ENCODE results near the gene HNF1A. TPM values are rescaled to one million over a fixed set of nuclear protein-coding genes. Genes with fewer than 3 reads are reported as not detected.
A peak's percentile ranks its signal among the peaks of the same experiment; 100 is the strongest.

Gene HNF1A
- polyA plus RNA-seq, 1 donor from 2014 or later, result not detected

- Histone ChIP-seq H3K4me3 (ENCODE audit: low read length) (no peak overlapping the region), H3K27me3 (ENCODE audit: insufficient read depth, low read depth, low read length) (no peaks in the 10 kb centered on the region), H3K9me2 (ENCODE audit: insufficient read depth, low read length) (no peaks in the 10 kb centered on the region), H3F3A (ENCODE audit: insufficient read depth, low read length, poor library complexity, severe bottlenecking) (no peaks in the 10 kb centered on the region), H2AFZ (ENCODE audit: low read depth, low read length) (no peak overlapping the region), H3K9me3 (ENCODE audit: low read length) (no peaks in the 10 kb centered on the region), H3K27ac (ENCODE audit: low read length) (no peak overlapping the region), H3K4me2 (ENCODE audit: low read length) (no peak overlapping the region), H4K20me1 (ENCODE audit: insufficient read depth) (no peaks in the 10 kb centered on the region), H3K9ac (ENCODE audit: low read length) (no peak overlapping the region), H3K79me2 (replicated peaks; ENCODE audit: insufficient read depth, low read length) (no peaks in the 10 kb centered on the region), H3K36me3 (ENCODE audit: insufficient read depth, low read length) (peaks cover 5% of the 10 kb centered on the region)
- TF ChIP-seq REST (IDR thresholded peaks at IDR 0.05; ENCODE audit: borderline replicate concordance) (no peak), POLR2AphosphoS5 (IDR thresholded peaks at IDR 0.05) (no peak), EP300 (conservative IDR thresholded peaks at IDR 0.05; ENCODE audit: poor library complexity, severe bottlenecking) (no peak), SMC3 (conservative IDR thresholded peaks at IDR 0.05; ENCODE audit: poor library complexity) (no peak), MXI1 (conservative IDR thresholded peaks at IDR 0.05; ENCODE audit: poor library complexity, severe bottlenecking) (no peak)
- TF ChIP-seq, protein P1, sequence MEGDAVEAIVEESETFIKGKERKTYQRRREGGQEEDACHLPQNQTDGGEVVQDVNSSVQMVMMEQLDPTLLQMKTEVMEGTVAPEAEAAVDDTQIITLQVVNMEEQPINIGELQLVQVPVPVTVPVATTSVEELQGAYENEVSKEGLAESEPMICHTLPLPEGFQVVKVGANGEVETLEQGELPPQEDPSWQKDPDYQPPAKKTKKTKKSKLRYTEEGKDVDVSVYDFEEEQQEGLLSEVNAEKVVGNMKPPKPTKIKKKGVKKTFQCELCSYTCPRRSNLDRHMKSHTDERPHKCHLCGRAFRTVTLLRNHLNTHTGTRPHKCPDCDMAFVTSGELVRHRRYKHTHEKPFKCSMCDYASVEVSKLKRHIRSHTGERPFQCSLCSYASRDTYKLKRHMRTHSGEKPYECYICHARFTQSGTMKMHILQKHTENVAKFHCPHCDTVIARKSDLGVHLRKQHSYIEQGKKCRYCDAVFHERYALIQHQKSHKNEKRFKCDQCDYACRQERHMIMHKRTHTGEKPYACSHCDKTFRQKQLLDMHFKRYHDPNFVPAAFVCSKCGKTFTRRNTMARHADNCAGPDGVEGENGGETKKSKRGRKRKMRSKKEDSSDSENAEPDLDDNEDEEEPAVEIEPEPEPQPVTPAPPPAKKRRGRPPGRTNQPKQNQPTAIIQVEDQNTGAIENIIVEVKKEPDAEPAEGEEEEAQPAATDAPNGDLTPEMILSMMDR (IDR thresholded peaks at IDR 0.05; ENCODE audit: poor library complexity, severe bottlenecking), result no peak
Observed at GRCh38 chr12:121004253-121004815, 26.0 kb downstream of the HNF1A start.

GRCh38 chr12:121005346-121005815 lies 27.0 kb downstream of the HNF1A start:
- H3K27ac ChIP-seq (ENCODE audit: low read length), result no peak overlapping the region
- H3F3A ChIP-seq (ENCODE audit: insufficient read depth, low read length, poor library complexity, severe bottlenecking), result no peaks in the 10 kb centered on the region
- no peak overlapping the region for H2AFZ ChIP-seq (ENCODE audit: low read depth, low read length)
- H3K9me3 ChIP-seq (ENCODE audit: low read length), result no peaks in the 10 kb centered on the region
- H3K4me2 ChIP-seq (ENCODE audit: low read length), result no peak overlapping the region
- no peaks in the 10 kb centered on the region for H4K20me1 ChIP-seq (ENCODE audit: insufficient read depth)
- H3K9me2 ChIP-seq (ENCODE audit: insufficient read depth, low read length), result no peaks in the 10 kb centered on the region
- no peaks in the 10 kb centered on the region for H3K27me3 ChIP-seq (ENCODE audit: insufficient read depth, low read depth, low read length)
- peaks cover 6% of the 10 kb centered on the region for H3K36me3 ChIP-seq (ENCODE audit: insufficient read depth, low read length)
- no peak overlapping the region for H3K9ac ChIP-seq (ENCODE audit: low read length)
- no peaks in the 10 kb centered on the region for H3K79me2 ChIP-seq (replicated peaks; ENCODE audit: insufficient read depth, low read length)
- TF ChIP-seq EZH2 (IDR thresholded peaks at IDR 0.05; ENCODE audit: borderline replicate concordance, insufficient read depth, low read length, poor library complexity, severe bottlenecking), result no peak
- TF ChIP-seq MXI1 (conservative IDR thresholded peaks at IDR 0.05; ENCODE audit: poor library complexity, severe bottlenecking), result no peak
- TF ChIP-seq EP300 (conservative IDR thresholded peaks at IDR 0.05; ENCODE audit: poor library complexity, severe bottlenecking), result no peak
- TF ChIP-seq, protein P1 (IDR thresholded peaks at IDR 0.05; ENCODE audit: poor library complexity, severe bottlenecking), result peak; percentile 40
- no peak for TF ChIP-seq RAD21 (conservative IDR thresholded peaks at IDR 0.05)
- peak; percentile 49 for TF ChIP-seq SMC3 (conservative IDR thresholded peaks at IDR 0.05; ENCODE audit: poor library complexity)
- no peak for TF ChIP-seq REST (IDR thresholded peaks at IDR 0.05; ENCODE audit: borderline replicate concordance)
- H3K4me3 ChIP-seq (ENCODE audit: low read length), result no peak overlapping the region
